ENCODE data around the gene BLOC1S3.

Gene BLOC1S3

GRCh38 chr19:45152504-45153338 lies 25.9 kb upstream of the BLOC1S3 start:
- Histone ChIP-seq H3K4me3 (ENCODE audit: low read depth, low read length) (no peak overlapping the region), H3K27me3 (peaks cover 13% of the 10 kb centered on the region), H3K36me3 (peaks cover 7% of the 10 kb centered on the region; the same call in 1 of the 2 replicates), H3K4me1 (peaks cover 4% of the 10 kb centered on the region), H3K9me3 (peaks cover 7% of the 10 kb centered on the region; the same call in 1 of the 2 replicates)
- peak; percentile 58 for DNase-seq
- no peak for TF ChIP-seq CTCF (IDR thresholded peaks at IDR 0.05; ENCODE audit: low read depth, low read length)

GRCh38 chr19:45153339-45154063 lies 25.1 kb upstream of the BLOC1S3 start:
- Histone ChIP-seq H3K36me3 (peaks cover 7% of the 10 kb centered on the region; the same call in 1 of the 2 replicates), H3K9me3 (peaks cover 7% of the 10 kb centered on the region; the same call in 1 of the 2 replicates), H3K4me1 (peaks cover 4% of the 10 kb centered on the region), H3K4me3 (ENCODE audit: low read depth, low read length) (peak overlapping the region; percentile 41), H3K27me3 (peaks cover 13% of the 10 kb centered on the region)
- TF ChIP-seq CTCF (IDR thresholded peaks at IDR 0.05; ENCODE audit: low read depth, low read length): no peak
- peak; percentile 85 for DNase-seq

- TF ChIP-seq CTCF (IDR thresholded peaks at IDR 0.05; ENCODE audit: low read depth, low read length): no peak
- peak overlapping the region; percentile 41 for H3K4me3 ChIP-seq (ENCODE audit: low read depth, low read length)
- H3K9me3 ChIP-seq: peaks cover 7% of the 10 kb centered on the region; the same call in 1 of the 2 replicates
- DNase-seq: peak; percentile 12
- peaks cover 4% of the 10 kb centered on the region for H3K4me1 ChIP-seq
- H3K27me3 ChIP-seq: peaks cover 13% of the 10 kb centered on the region
- peaks cover 7% of the 10 kb centered on the region; the same call in 1 of the 2 replicates for H3K36me3 ChIP-seq
Measured at GRCh38 chr19:45154064-45154827, 24.3 kb upstream of the BLOC1S3 start.

GRCh38 chr19:45156011-45156630 lies 22.5 kb upstream of the BLOC1S3 start:
- Histone ChIP-seq H3K36me3 (peaks cover 4% of the 10 kb centered on the region; the same call in 1 of the 2 replicates), H3K9me3 (peaks cover 7% of the 10 kb centered on the region; the same call in 1 of the 2 replicates), H3K4me1 (no peaks in the 10 kb centered on the region; the same call in none of the 2 replicates), H3K27me3 (peaks cover 13% of the 10 kb centered on the region), H3K4me3 (ENCODE audit: low read depth, low read length) (no peak overlapping the region)
- peak; percentile 12 for DNase-seq
- no peak for TF ChIP-seq CTCF (IDR thresholded peaks at IDR 0.05; ENCODE audit: low read depth, low read length)

- no peak for TF ChIP-seq CTCF (IDR thresholded peaks at IDR 0.05; ENCODE audit: low read depth, low read length)
- no peak overlapping the region for H3K4me3 ChIP-seq (ENCODE audit: low read depth, low read length)
- H3K9me3 ChIP-seq: peaks cover 7% of the 10 kb centered on the region; the same call in 1 of the 2 replicates
- H3K36me3 ChIP-seq: peaks cover 4% of the 10 kb centered on the region; the same call in 1 of the 2 replicates
- peak; percentile 14 for DNase-seq
- no peaks in the 10 kb centered on the region; the same call in 1 of the 2 replicates for H3K4me1 ChIP-seq
- H3K27me3 ChIP-seq: peaks cover 13% of the 10 kb centered on the region
Measured at GRCh38 chr19:45156751-45157150, 21.8 kb upstream of the BLOC1S3 start.

All from BE2C (cell line).